Calu3 (cell line): ENCODE data around the gene KRT40. TPM values are rescaled to one million over a fixed set of nuclear protein-coding genes. Genes with fewer than 3 reads are reported as not detected.

Experiments
- BruUV-seq: library from RNA; stranded (reverse); fragments of 400-500 nt; replicated peaks from 2 replicates; lab custom pipeline; 2021; lab: Mats Ljungman, UMichigan
- CTCF ChIA-PET: fragments of 300-600 bp; sonication (Branson Sonifier 250); formaldehyde crosslinking; loops from one replicate; lab custom pipeline; 2022; ENCODE audit warnings: antibody characterized with exemption; lab: Charles Lee
- DNase-seq: peaks from one replicate; pipeline ENCODE4 v3.0.0; 2022
- H3K27ac Mint-ChIP-seq: one replicate; pipeline ENCODE4 v1.8.0; 2022; ENCODE audit warnings: mixed read lengths; ENCODE audit not compliant: unreplicated experiment
- H3K27me3 Mint-ChIP-seq: one replicate; pipeline ENCODE4 v1.8.0; 2022; ENCODE audit warnings: mixed read lengths; ENCODE audit not compliant: unreplicated experiment
- H3K36me3 Mint-ChIP-seq: one replicate; pipeline ENCODE4 v1.8.0; 2022; ENCODE audit warnings: mild to moderate bottlenecking, moderate library complexity, mixed read lengths; ENCODE audit not compliant: insufficient read depth, unreplicated experiment
- H3K4me1 Mint-ChIP-seq: one replicate; pipeline ENCODE4 v1.8.0; 2022; ENCODE audit warnings: mild to moderate bottlenecking, low read depth, mixed read lengths; ENCODE audit not compliant: unreplicated experiment
- H3K4me3 Mint-ChIP-seq: one replicate; pipeline ENCODE4 v1.8.0; 2022; ENCODE audit warnings: mild to moderate bottlenecking, low read depth, moderate library complexity, mixed read lengths; ENCODE audit not compliant: unreplicated experiment
- H3K9me3 Mint-ChIP-seq: one replicate; pipeline ENCODE4 v1.8.0; 2022; ENCODE audit warnings: low read depth, mixed read lengths; ENCODE audit not compliant: unreplicated experiment
- CTCF ChIP-seq: fragments of 200-600 bp; IDR thresholded peaks from one replicate; pipeline ENCODE4 v1.8.0; 2022; ENCODE audit warnings: antibody characterized with exemption; ENCODE audit not compliant: unreplicated experiment
- intact Hi-C: fragments of 100-400 bp; cut with micrococcal nuclease; formaldehyde crosslinking; loops from one replicate; pipeline ENCODE4 v1.10.0; 2022; ENCODE audit not compliant: unreplicated experiment
- total RNA-seq: library from RNA; stranded (reverse); gene quantifications from 2 replicates; pipeline ENCODE4 v1.2.3, GENCODE V29; 2022

The KRT40 gene
- total RNA-seq, 1 experiment from 2014 or later: not detected

GRCh38 chr17:40951011-40951622, 33.0 kb downstream of the KRT40 start:
- no peak overlapping the region for H3K4me3 Mint-ChIP-seq
- BruUV-seq: no TSS peak
- CTCF ChIA-PET: interaction anchor here (1.8 to 3.0 kb wide), 3 partner anchors 14 to 63 kb away, joined by 4 to 48 read pairs (median 4); partner anchors contain the start of genes KRT23 and KRT40
- peaks cover 44% of the 10 kb centered on the region for H3K36me3 Mint-ChIP-seq
- DNase-seq: no peak
- H3K4me1 Mint-ChIP-seq: peaks cover 90% of the 10 kb centered on the region
- peak overlapping the region; percentile 94 for H3K27ac Mint-ChIP-seq
- no peak for TF ChIP-seq CTCF
- intact Hi-C loops: no loop called here
- H3K9me3 Mint-ChIP-seq: no peaks in the 10 kb centered on the region
- no peaks in the 10 kb centered on the region for H3K27me3 Mint-ChIP-seq

- no peak overlapping the region for H3K4me3 Mint-ChIP-seq
- H3K36me3 Mint-ChIP-seq: peaks cover 35% of the 10 kb centered on the region
- CTCF ChIA-PET: interaction anchor here (0.7 to 1.5 kb wide), 5 partner anchors 10 to 534 kb away, joined by 3 to 14 read pairs (median 7); partner anchors contain the start of gene KRT23
- DNase-seq: no peak
- H3K9me3 Mint-ChIP-seq: no peaks in the 10 kb centered on the region
- H3K27me3 Mint-ChIP-seq: no peaks in the 10 kb centered on the region
- no peak overlapping the region for H3K27ac Mint-ChIP-seq
- BruUV-seq: no TSS peak
- intact Hi-C loops: no loop called here
- no peak for TF ChIP-seq CTCF
- H3K4me1 Mint-ChIP-seq: peaks cover 90% of the 10 kb centered on the region
These were observed 34.0 kb downstream of the KRT40 start for GRCh38 chr17:40950176-40950575.

GRCh38 chr17:40949418-40949817, 34.7 kb downstream of the KRT40 start:
- intact Hi-C loops: no loop called here
- Mint-ChIP-seq H3K9me3 (no peaks in the 10 kb centered on the region), H3K36me3 (peaks cover 27% of the 10 kb centered on the region), H3K4me3 (peak overlapping the region; percentile 27), H3K27ac (peak overlapping the region; percentile 13), H3K4me1 (peaks cover 90% of the 10 kb centered on the region), H3K27me3 (no peaks in the 10 kb centered on the region)
- peak; percentile 22 for DNase-seq
- TF ChIP-seq CTCF: no peak
- CTCF ChIA-PET: interaction anchor here (0.6 to 1.6 kb wide), 6 partner anchors 10 to 713 kb away, joined by 3 to 11 read pairs (median 4); partner anchors contain the start of genes KRT23 and KRTAP2-3
- BruUV-seq: no TSS peak

- Mint-ChIP-seq H3K9me3 (no peaks in the 10 kb centered on the region), H3K27me3 (no peaks in the 10 kb centered on the region), H3K4me1 (peaks cover 81% of the 10 kb centered on the region), H3K4me3 (no peak overlapping the region), H3K36me3 (peaks cover 13% of the 10 kb centered on the region), H3K27ac (no peak overlapping the region)
- intact Hi-C loops: no loop called here
- TF ChIP-seq CTCF: no peak
- CTCF ChIA-PET: interaction anchor here (0.6 to 3.8 kb wide), 4 partner anchors 11 to 1399 kb away, joined by 5 to 28 read pairs (median 6); partner anchors contain the start of gene KRT23
- no peak for DNase-seq
- no TSS peak for BruUV-seq
These were observed 36.2 kb downstream of the KRT40 start for GRCh38 chr17:40947929-40948328.
